ENCODE results near the gene IGF2BP2. TPM values are rescaled to one million over a fixed set of nuclear protein-coding genes. Genes with fewer than 3 reads are reported as not detected.
"Not testable (repeated sequence)": the region's sequence is repeated elsewhere in the genome, so short reads cannot be mapped to it uniquely, and the experiment has no call there.

The IGF2BP2 gene
- polyA plus RNA-seq, 1 donor from 2014 or later = not detected

DNA sequence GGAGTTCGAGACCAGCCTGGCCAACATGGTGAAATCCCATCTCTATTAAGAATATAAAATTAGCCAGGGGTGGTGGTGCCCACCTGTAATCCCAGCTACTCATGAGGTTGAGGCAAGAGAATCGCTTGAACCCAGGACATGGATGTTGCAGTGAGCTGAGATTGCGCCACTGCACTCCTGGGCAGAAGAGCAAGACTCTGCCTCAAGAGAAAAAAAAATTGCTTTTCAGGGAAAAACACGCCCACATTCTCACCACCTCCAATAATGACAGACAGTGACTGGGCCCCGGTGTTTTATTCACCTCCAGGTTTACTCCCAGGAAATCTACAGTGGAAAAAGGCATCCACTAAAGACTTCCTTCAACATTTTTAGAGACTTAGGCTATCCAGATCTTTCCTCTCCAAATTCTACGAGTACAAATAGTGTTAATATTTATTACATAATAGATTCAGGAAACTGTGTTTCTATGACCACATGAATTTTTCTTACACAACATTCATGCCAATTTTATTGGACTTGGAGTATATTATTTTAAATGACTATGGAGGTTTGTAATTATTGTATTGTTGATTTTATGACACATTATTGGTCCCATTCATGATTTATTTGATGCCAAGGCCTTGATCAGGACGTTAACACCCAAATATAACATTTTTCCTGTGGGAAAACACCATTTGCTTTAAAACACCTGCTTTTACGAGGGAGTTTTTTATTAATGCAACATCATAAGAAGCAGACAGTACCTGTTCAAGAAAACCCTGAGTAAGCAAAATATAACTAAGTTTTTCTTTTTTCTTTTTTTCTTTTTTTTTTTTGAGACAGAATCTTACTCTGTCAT, 26.6 kb downstream of the IGF2BP2 start:
- Mint-ChIP-seq H3K36me3 (no peaks in the 10 kb centered on the region), H3K4me3 (no peak overlapping the region), H3K4me1 (peaks cover 0 to 2% (median 0%) of the 10 kb centered on the region in 3 donors), H3K9me3 (peaks cover 0 to 2% (median 0%) of the 10 kb centered on the region in 3 donors), H3K27me3 (peaks cover 10% of the 10 kb centered on the region), H3K27ac (no peak overlapping the region)

DNA sequence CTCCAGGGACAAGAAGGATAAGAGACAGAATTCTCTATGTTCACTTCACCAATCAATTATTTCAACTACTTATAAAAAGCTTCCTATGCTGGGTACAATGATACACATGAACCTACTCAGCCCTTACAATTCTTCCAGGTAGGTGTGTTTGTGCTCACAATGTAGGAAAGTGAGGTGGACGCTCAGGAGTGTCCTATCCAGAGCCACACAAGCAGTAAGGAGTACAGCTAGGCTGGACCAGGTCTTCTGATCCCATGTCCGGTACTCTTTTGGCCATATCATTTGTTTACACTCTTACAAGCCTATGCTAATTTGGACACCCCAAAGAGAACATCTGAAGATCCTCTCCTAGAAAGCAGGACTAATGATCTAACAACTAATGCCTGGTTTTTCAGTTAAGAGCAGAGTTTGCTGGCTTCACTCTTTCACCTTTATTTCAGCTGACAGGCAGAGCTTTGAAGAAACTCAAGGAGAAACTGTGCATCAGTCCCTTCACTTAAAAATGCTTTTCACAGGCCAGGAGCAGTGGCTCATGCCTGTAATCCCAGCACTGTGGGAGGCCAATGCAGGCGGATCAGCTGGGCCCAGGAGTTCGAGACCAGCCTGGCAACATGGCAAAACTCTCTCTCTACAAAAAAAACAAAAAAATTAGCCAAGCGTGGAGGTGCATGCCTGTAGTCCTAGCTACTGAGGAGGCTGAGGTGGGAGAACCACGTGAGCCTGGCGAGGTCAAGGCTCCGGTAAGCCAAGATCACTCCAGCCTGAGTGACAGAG, 27.5 kb downstream of the IGF2BP2 start:
- peaks cover 0 to 2% (median 0%) of the 10 kb centered on the region in 3 donors for H3K4me1 Mint-ChIP-seq
- peaks cover 10% of the 10 kb centered on the region for H3K27me3 Mint-ChIP-seq
- H3K27ac Mint-ChIP-seq = no peak overlapping the region
- no peaks in the 10 kb centered on the region for H3K36me3 Mint-ChIP-seq
- peaks cover 0 to 2% (median 0%) of the 10 kb centered on the region in 3 donors for H3K9me3 Mint-ChIP-seq
- H3K4me3 Mint-ChIP-seq = no peak overlapping the region

DNA sequence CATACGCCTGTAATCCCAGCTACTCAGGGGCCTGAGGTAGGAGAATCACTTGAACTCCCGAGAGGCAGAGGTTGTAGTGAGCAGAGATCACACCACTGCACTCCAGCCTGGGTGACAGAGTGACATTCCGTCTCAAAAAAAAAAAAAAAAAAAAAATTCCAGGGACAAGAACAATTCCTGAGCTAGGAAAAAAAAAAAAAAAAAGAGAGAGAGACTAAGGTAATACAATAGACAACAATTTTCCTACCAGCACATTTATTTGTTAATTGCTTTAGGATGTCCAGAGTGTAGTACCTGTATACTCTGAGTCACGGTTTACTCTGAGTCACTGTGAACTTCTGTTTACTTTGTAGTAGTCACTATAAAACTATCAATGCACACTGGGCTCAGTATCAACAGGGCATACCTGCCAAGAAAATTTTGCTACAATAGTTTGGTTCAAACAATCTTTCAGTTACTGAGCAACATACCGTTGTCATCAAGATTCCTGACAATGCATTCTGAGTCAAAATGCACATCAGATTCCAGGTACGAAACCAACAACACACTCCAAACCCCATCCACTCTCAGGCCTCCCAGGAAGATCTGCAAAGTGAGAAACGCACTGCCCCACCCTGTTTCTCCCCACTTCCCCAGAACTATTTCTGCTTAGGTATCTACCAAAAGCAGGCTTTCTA, 28.3 kb downstream of the IGF2BP2 start:
- Mint-ChIP-seq H3K9me3 (peaks cover 0 to 2% (median 0%) of the 10 kb centered on the region in 3 donors), H3K27ac (no peak overlapping the region), H3K4me3 (no peak overlapping the region), H3K36me3 (no peaks in the 10 kb centered on the region), H3K4me1 (peaks cover 0 to 2% (median 0%) of the 10 kb centered on the region in 3 donors), H3K27me3 (peaks cover 10% of the 10 kb centered on the region)

DNA sequence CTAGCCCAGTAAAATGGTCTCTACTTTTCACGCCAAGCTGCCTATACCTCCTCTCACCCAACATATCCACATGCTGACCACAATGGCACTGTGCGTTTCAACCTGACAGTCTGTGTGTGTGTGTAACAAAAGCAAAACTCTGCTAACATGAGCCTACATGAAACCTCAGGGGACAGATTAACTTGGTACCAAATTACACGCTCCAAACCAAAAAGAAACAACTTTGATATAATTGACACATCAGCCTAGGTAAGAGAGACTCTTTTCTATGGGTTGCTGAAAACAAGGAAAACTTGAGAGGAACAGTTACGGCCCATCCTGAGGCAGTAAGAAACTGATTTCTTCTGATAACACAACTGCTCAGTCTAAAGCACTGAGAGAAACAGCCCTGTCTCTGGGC, 31.5 kb downstream of the IGF2BP2 start:
- H3K4me1 Mint-ChIP-seq = peaks cover 0 to 2% (median 0%) of the 10 kb centered on the region in 3 donors
- peaks cover 11% of the 10 kb centered on the region for H3K27me3 Mint-ChIP-seq
- H3K9me3 Mint-ChIP-seq = no peaks in the 10 kb centered on the region
- no peak overlapping the region for H3K27ac Mint-ChIP-seq
- no peak overlapping the region for H3K4me3 Mint-ChIP-seq
- no peaks in the 10 kb centered on the region for H3K36me3 Mint-ChIP-seq

- peak overlapping the region in 1 of 3 donors; percentile 7 for H3K27ac Mint-ChIP-seq
- H3K9me3 Mint-ChIP-seq = no peaks in the 10 kb centered on the region
- H3K4me3 Mint-ChIP-seq = no peak overlapping the region
- peaks cover 0 to 2% (median 0%) of the 10 kb centered on the region in 3 donors for H3K4me1 Mint-ChIP-seq
- peaks cover 10% of the 10 kb centered on the region for H3K27me3 Mint-ChIP-seq
- no peaks in the 10 kb centered on the region for H3K36me3 Mint-ChIP-seq
These were observed 31.9 kb downstream of the IGF2BP2 start for GRCh38 chr3:185792955-185793354.

DNA sequence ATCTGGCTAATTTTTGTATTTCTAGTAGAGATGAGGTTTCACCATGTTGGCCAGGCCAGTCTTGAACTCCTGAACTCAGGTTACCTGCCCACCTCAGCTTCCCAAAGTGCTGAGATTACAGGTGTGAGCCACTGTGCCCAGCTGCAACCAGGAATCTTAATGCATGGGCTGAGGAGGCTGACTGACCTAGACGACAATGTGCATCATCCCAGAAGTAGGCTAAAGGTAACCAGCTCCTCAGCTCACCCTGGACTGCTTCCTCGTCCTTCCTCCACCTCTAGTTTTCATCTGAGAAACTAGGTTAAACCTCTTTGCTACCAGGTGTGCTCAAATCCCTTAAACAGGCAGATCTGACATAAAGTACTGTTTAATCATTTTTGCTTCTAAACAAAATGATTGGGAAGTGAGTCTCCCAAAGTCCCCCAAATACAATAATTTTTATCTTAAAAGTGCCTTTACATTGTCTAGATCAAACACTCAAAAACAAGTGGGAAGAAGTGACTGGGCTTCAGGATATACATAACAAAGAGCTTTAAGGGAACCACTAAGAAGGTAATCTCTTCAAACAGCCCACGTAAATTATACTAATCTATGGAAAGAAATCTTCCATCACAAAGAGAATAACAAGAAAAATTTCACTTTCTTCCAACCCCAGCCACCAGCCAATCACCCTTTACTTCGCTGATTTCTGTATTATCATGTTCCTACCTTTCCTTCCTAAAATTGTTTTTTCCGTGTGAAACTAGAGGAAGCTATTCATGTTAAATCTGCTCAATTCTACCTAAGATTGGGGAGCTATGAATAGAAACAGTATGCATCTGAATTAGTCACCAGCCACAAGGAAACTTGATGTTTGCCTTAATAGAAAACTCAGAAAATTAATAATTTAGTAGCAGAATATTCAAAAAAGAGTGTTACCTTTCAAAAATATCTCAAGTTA, 34.7 kb downstream of the IGF2BP2 start:
- Mint-ChIP-seq H3K27ac (no peak overlapping the region), H3K36me3 (peaks cover 1% of the 10 kb centered on the region), H3K4me1 (peaks cover 0 to 1% (median 0%) of the 10 kb centered on the region in 3 donors), H3K27me3 (peaks cover 7% of the 10 kb centered on the region), H3K9me3 (no peaks in the 10 kb centered on the region), H3K4me3 (no peak overlapping the region)

DNA sequence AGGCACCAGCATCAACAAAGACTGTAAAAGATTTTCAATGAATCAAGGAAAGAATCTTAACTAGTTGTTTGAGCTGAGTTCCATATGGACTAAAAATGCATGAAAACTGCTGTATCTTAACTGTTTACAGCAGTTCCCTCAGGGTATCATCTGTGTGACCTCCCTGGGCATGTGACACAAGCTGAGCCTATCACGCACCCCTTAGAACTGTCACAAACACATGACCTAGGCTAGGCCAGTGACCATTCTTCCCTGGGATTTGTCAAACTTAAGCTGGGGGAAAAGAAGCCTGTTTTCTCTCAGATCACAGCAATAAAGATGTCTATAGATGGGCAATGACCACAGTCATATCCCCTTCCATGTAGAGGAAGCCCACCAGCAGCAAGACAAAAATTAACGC, 35.7 kb downstream of the IGF2BP2 start:
- no peak overlapping the region for H3K27ac Mint-ChIP-seq
- no peaks in the 10 kb centered on the region for H3K9me3 Mint-ChIP-seq
- no peak overlapping the region for H3K4me3 Mint-ChIP-seq
- peaks cover 5% of the 10 kb centered on the region for H3K27me3 Mint-ChIP-seq
- H3K36me3 Mint-ChIP-seq = peaks cover 1% of the 10 kb centered on the region
- H3K4me1 Mint-ChIP-seq = no peaks in the 10 kb centered on the region

DNA sequence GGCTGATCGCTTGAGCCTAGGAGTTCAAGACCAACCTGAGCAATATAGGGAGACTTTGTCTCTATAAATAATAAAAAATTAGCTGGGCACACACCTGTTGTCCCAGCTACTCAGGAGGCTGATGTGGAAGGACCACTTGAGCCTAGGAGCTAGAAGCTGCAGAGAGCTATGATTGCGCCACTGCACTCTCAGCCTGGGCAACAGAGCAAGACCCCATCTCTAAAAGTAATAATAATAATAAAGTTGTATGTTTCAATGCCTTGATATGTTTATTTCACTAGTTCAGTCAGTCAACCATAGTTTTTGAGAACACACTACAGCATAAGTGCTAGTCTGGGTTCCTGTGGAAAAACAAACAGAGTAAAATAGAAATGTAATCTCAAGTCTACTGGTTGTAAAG, 36.5 kb downstream of the IGF2BP2 start:
- no peaks in the 10 kb centered on the region for H3K9me3 Mint-ChIP-seq
- peaks cover 8% of the 10 kb centered on the region for H3K27me3 Mint-ChIP-seq
- no peak overlapping the region for H3K4me3 Mint-ChIP-seq
- H3K36me3 Mint-ChIP-seq = peaks cover 1% of the 10 kb centered on the region
- H3K4me1 Mint-ChIP-seq = no peaks in the 10 kb centered on the region
- no peak overlapping the region for H3K27ac Mint-ChIP-seq

DNA sequence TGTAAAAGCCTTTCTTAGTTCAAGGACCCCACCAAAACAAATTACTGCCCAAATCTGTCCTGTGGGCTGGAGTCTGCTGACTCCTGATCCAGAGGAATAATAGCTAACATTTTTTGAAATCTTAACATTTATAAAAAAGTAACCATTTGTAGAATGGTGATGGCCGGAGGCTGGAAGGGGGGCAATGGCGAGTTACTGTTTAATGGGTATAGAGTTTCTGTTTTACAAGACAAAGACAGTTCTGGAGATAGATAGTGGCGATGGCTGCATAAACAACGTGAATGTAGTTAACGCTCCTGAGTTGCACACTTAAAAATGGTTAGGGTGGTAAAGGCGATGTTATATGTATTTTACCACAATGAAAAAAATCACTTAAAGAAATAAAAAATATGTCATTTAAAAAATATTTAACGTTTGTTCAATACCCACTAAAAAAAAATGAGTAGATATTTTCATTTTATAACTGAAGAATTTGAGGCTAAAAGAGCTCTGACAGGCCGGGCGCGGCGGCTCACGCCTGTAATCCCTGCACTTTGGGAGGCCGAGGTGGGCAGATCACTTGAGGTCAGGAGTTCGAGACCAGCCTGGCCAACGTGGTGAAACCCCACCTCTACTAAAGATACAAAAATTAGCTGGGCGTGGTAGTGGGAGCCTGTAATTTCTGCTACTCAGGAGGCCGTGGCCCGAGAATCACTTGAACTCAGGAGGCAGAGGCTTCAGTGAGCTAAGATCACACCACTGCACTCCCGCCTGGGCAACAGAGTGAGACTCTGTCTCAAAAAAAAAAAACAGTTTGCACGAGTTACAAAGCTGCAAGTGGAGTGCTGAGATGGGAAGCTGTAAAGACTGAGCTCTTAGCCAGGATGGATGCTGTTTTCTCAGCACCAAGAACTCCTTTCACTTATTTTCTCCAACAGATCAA, 37.6 kb downstream of the IGF2BP2 start:
- H3K9me3 Mint-ChIP-seq = no peaks in the 10 kb centered on the region
- H3K36me3 Mint-ChIP-seq = peaks cover 1% of the 10 kb centered on the region
- no peak overlapping the region for H3K4me3 Mint-ChIP-seq
- H3K27ac Mint-ChIP-seq = no peak overlapping the region
- H3K4me1 Mint-ChIP-seq = no peaks in the 10 kb centered on the region
- H3K27me3 Mint-ChIP-seq = peaks cover 8% of the 10 kb centered on the region

- H3K4me1 Mint-ChIP-seq, H3K27me3 Mint-ChIP-seq, H3K36me3 Mint-ChIP-seq, H3K9me3 Mint-ChIP-seq, H3K27ac Mint-ChIP-seq: not testable (repeated sequence)
- peak overlapping the region in 1 of 4 donors; percentile 63 for H3K4me3 Mint-ChIP-seq
These were observed 38.6 kb downstream of the IGF2BP2 start for GRCh38 chr3:185786258-185786657.

GRCh38 chr3:185784317-185784716, 40.5 kb downstream of the IGF2BP2 start:
- H3K9me3 Mint-ChIP-seq = no peaks in the 10 kb centered on the region
- H3K27me3 Mint-ChIP-seq = peaks cover 6% of the 10 kb centered on the region
- peaks cover 1% of the 10 kb centered on the region for H3K36me3 Mint-ChIP-seq
- no peak overlapping the region for H3K4me3 Mint-ChIP-seq
- H3K4me1 Mint-ChIP-seq = no peaks in the 10 kb centered on the region
- H3K27ac Mint-ChIP-seq = no peak overlapping the region

- H3K4me3 Mint-ChIP-seq = no peak overlapping the region
- H3K27me3 Mint-ChIP-seq = peaks cover 8% of the 10 kb centered on the region
- peaks cover 0 to 2% (median 0%) of the 10 kb centered on the region in 3 donors for H3K9me3 Mint-ChIP-seq
- peaks cover 1% of the 10 kb centered on the region for H3K36me3 Mint-ChIP-seq
- H3K4me1 Mint-ChIP-seq = no peaks in the 10 kb centered on the region
- no peak overlapping the region for H3K27ac Mint-ChIP-seq
These were observed 43.1 kb downstream of the IGF2BP2 start for GRCh38 chr3:185781759-185782158.

DNA sequence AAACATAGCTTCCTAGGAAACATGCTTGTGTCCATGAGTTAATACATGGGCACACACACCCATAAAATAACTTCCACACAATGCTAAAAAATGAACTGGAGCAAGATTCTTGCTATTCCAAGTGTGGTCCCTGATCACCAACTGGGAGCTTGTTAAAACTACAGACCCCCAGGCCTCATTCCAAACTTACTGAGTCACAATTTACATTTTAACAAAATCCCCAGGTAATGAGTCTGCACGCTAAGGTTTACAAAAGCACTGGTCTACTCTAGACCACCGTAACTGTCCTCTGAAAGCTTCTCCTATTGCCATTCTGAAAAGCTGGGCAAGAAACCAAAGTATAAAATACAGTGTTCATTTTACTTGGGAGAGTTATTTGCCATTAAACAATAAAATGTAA, 45.4 kb downstream of the IGF2BP2 start:
- Mint-ChIP-seq H3K27me3 (peaks cover 8% of the 10 kb centered on the region), H3K9me3 (peaks cover 0 to 7% (median 0%) of the 10 kb centered on the region in 3 donors), H3K36me3 (no peaks in the 10 kb centered on the region), H3K4me3 (no peak overlapping the region), H3K27ac (no peak overlapping the region), H3K4me1 (no peaks in the 10 kb centered on the region)

Measured in IgD-negative memory B cell (primary cell).